ENCODE results near the gene PCDHB4. TPM values are rescaled to one million over a fixed set of nuclear protein-coding genes. Genes with fewer than 3 reads are reported as not detected.

The PCDHB4 gene
- total and polyA plus RNA-seq, 2 of the 8 experiments (the other 6 are each of a cell fraction or from before 2014, with no cell fraction given): 1.3 to 1.5 TPM

GRCh38 chr5:141077826-141078225 is 43.8 kb upstream of the PCDHB4 start:
- FAIRE-seq: no peak
- TF ChIP-seq EZH2 (IDR thresholded peaks at IDR 0.05; ENCODE audit: low read depth, low read length, severe bottlenecking): no peak
- no peak for TF ChIP-seq POLR2A (IDR thresholded peaks at IDR 0.05; ENCODE audit: control extremely low read depth in 1 of 2, low read depth in 2 of 2, low read length in 2 of 2)
- TF ChIP-seq SP2 (IDR thresholded peaks at IDR 0.05; ENCODE audit: low read length): no peak
- no peak for TF ChIP-seq E2F6 (IDR thresholded peaks at IDR 0.05)
- TF ChIP-seq MAX (IDR thresholded peaks at IDR 0.05): no peak
- TF ChIP-seq PHF8 (conservative IDR thresholded peaks at IDR 0.05; ENCODE audit: low read depth, low read length): no peak
- TF ChIP-seq KDM5A (IDR thresholded peaks at IDR 0.05; ENCODE audit: low read length): no peak
- TF ChIP-seq RAD21 (IDR thresholded peaks at IDR 0.05 in 1 of 2, conservative IDR thresholded peaks at IDR 0.05 in 1 of 2; ENCODE audit: low read depth in 2 of 2, low read length in 2 of 2): no peak
- no peak for TF ChIP-seq HDAC2 (IDR thresholded peaks at IDR 0.05; ENCODE audit: borderline replicate concordance in 1 of 2, low read depth in 2 of 2, low read length in 2 of 2)
- TF ChIP-seq KDM4A (IDR thresholded peaks at IDR 0.05; ENCODE audit: low read depth, low read length, severe bottlenecking): no peak
- TF ChIP-seq RNF2 (IDR thresholded peaks at IDR 0.05; ENCODE audit: borderline replicate concordance, low read depth, low read length, missing control alignments, poor library complexity, severe bottlenecking): no peak
- no peak for TF ChIP-seq SP1 (IDR thresholded peaks at IDR 0.05; ENCODE audit: low read depth, low read length)

More at GRCh38 chr5:141077826-141078225, 43.8 kb upstream of the PCDHB4 start:
- Histone ChIP-seq H4K8ac (ENCODE audit: extremely low read depth, insufficient read depth, low read length) (no peak overlapping the region), H4K91ac (replicated peaks; ENCODE audit: insufficient read length, low read length) (no peak overlapping the region), H3K14ac (ENCODE audit: insufficient read length) (no peak overlapping the region), H3K4me1 (replicated peaks in 1 of 4; ENCODE audit: control insufficient read depth in 3 of 4, insufficient read depth in 4 of 4, low read length in 3 of 4) (no peaks in the 10 kb centered on the region), H4K20me1 (replicated peaks in 1 of 2; ENCODE audit: control insufficient read depth in 1 of 2, insufficient read depth in 2 of 2, low read length in 2 of 2) (no peaks in the 10 kb centered on the region), H3K9ac (replicated peaks in 1 of 4; ENCODE audit: extremely low read depth in 1 of 4, low read depth in 3 of 4, low read length in 3 of 4) (no peak overlapping the region), H3K4ac (replicated peaks; ENCODE audit: insufficient read length, low read depth, low read length) (no peak overlapping the region), H3K79me1 (ENCODE audit: low read depth, low read length) (no peaks in the 10 kb centered on the region), H4K5ac (ENCODE audit: insufficient read length, low read depth, low read length) (no peak overlapping the region), H3K56ac (replicated peaks; ENCODE audit: insufficient read length, low read depth, low read length) (no peak overlapping the region), H3K9me3 (ENCODE audit: insufficient read depth in 2 of 2, low read depth in 1 of 2, low read length in 1 of 2) (no peaks in the 10 kb centered on the region), H3K23ac (ENCODE audit: insufficient read length) (no peak overlapping the region), H3K79me2 (ENCODE audit: control insufficient read depth in 1 of 2, insufficient read depth in 2 of 2, low read length in 2 of 2) (no peaks in the 10 kb centered on the region), H2BK5ac (ENCODE audit: low read depth, low read length) (no peak overlapping the region), H2BK20ac (ENCODE audit: low read length) (no peak overlapping the region), H2AFZ (ENCODE audit: low read length) (no peak overlapping the region), H3K4me2 (ENCODE audit: insufficient read depth in 1 of 2, low read depth in 2 of 2, low read length in 2 of 2) (no peak overlapping the region), H2BK15ac (ENCODE audit: low read length) (no peak overlapping the region), H3K18ac (ENCODE audit: extremely low read depth, low read length) (no peak overlapping the region), H3K36me3 (ENCODE audit: control insufficient read depth in 2 of 4, insufficient read depth in 4 of 4, low read length in 3 of 4) (no peaks in the 10 kb centered on the region), H2AK5ac (ENCODE audit: low read depth, low read length) (no peak overlapping the region), H2BK12ac (ENCODE audit: low read depth, low read length) (no peak overlapping the region), H3K23me2 (ENCODE audit: low read depth, low read length) (no peaks in the 10 kb centered on the region), H3K27ac (ENCODE audit: low read depth, low read length) (no peak overlapping the region), H3K4me3 (ENCODE audit: extremely low read depth in 1 of 4, insufficient read depth in 2 of 4, low read depth in 3 of 4, low read length in 4 of 4) (no peak overlapping the region), H3K27me3 (replicated peaks in 1 of 4; ENCODE audit: control insufficient read depth in 3 of 4, extremely low read depth in 1 of 4, insufficient read depth in 3 of 4, low read length in 3 of 4) (no peaks in the 10 kb centered on the region), H2BK120ac (replicated peaks; ENCODE audit: low read depth, low read length) (no peak overlapping the region)
- POLR2A ChIA-PET (ENCODE audit: partially characterized antibody): interaction anchor here (0.6 to 1.6 kb wide), 3 partner anchors 10 to 28 kb away, joined by 3 to 4 read pairs (median 3); no protein-coding TSS in a partner anchor
- 93% methylated on average over 17 of the region's 17 CpGs; no CpG with 5 or more reads in 1 of the 2 experiments for WGBS, 2 experiments (ENCODE audit: extremely low coverage in 1 of 2, insufficient coverage in 1 of 2, insufficient read length in 1 of 2, insufficient replicate concordance in 2 of 2, low coverage in 1 of 2, low lambda C conversion rate in 2 of 2, missing lambda C conversion rate in 1 of 2)
- no peak for DNase-seq (ENCODE audit: low read depth in 1 of 2, low spot score in 2 of 2)
- CTCF ChIA-PET (ENCODE audit: partially characterized antibody): interaction anchor here (0.7 to 1.9 kb wide), 18 partner anchors 9 to 335 kb away, joined by 3 to 6 read pairs (median 3); partner anchors contain the start of genes PCDHA10, PCDHA8, PCDHB10 and PCDHB16

All from H1 (cell line).